HG03045 (cell line): Measurements from ENCODE around the gene CUL9.
A peak's percentile ranks its signal among the peaks of the same experiment; 100 is the strongest.

Experiments used
- ATAC-seq: cut with Tn5 transposase; IDR thresholded peaks from one replicate; pipeline ENCODE4 v1.9.1; 2021; ENCODE audit warnings: mild to moderate bottlenecking, moderate library complexity; ENCODE audit not compliant: unreplicated experiment

Gene CUL9

GRCh38 chr6:43254138-43254817 is 72.3 kb downstream of the CUL9 start:
- no peak for ATAC-seq

- no peak for ATAC-seq
Observed at GRCh38 chr6:43254846-43255245, 72.8 kb downstream of the CUL9 start.

- no peak for ATAC-seq
Observed at GRCh38 chr6:43255408-43256054, 73.5 kb downstream of the CUL9 start.

GRCh38 chr6:43256670-43257366 is 74.8 kb downstream of the CUL9 start:
- ATAC-seq = no peak

GRCh38 chr6:43257367-43258145 is 75.6 kb downstream of the CUL9 start:
- no peak for ATAC-seq

GRCh38 chr6:43258180-43258579 is 76.2 kb downstream of the CUL9 start:
- ATAC-seq = no peak

- no peak for ATAC-seq
Observed at GRCh38 chr6:43258807-43259686, 77.1 kb downstream of the CUL9 start.

GRCh38 chr6:43260791-43261190 is 78.8 kb downstream of the CUL9 start:
- no peak for ATAC-seq

- no peak for ATAC-seq
Observed at GRCh38 chr6:43261198-43261597, 79.2 kb downstream of the CUL9 start.

- ATAC-seq = no peak
Observed at GRCh38 chr6:43262000-43262779, 80.2 kb downstream of the CUL9 start.

- no peak for ATAC-seq
Observed at GRCh38 chr6:43262780-43263313, 80.9 kb downstream of the CUL9 start.

- ATAC-seq = peak; percentile 73
Observed at GRCh38 chr6:43263314-43264178, 81.5 kb downstream of the CUL9 start.

GRCh38 chr6:43264599-43265145 is 82.7 kb downstream of the CUL9 start:
- no peak for ATAC-seq

- no peak for ATAC-seq
Observed at GRCh38 chr6:43265564-43265963, 83.6 kb downstream of the CUL9 start.

- no peak for ATAC-seq
Observed at GRCh38 chr6:43267619-43268354, 85.8 kb downstream of the CUL9 start.

- ATAC-seq = no peak
Observed at GRCh38 chr6:43268355-43268700, 86.3 kb downstream of the CUL9 start.

- ATAC-seq = no peak
Observed at GRCh38 chr6:43268782-43269272, 86.8 kb downstream of the CUL9 start.
